ENCODE data around the gene CAPZB.

GRCh38 chr1:19480282-19480681 is 5.1 kb downstream of the CAPZB start:
- TF ChIP-seq EZH2 (IDR thresholded peaks at IDR 0.05; ENCODE audit: borderline replicate concordance, low read depth, low read length, severe bottlenecking) = no peak
- TF ChIP-seq CTCF (IDR thresholded peaks at IDR 0.05; ENCODE audit: borderline replicate concordance, extremely low read depth, low read length, poor library complexity, severe bottlenecking) = no peak

Data from DND-41 (cell line).